Duodenal mucosa (tissue), 2 donors: ENCODE measurements around the gene KCNF1.
A peak's percentile ranks its signal among the peaks of the same experiment; 100 is the strongest.

Experiments
- H3K27ac ChIP-seq: one replicate; pipeline ENCODE4 v1.7.0; 2013; ENCODE audit warnings: low read depth, low read length
- H3K27me3 ChIP-seq, 2 donors: one replicate each; pipeline ENCODE4 v1.7.0; 2013; ENCODE audit warnings: low read length in 2 of 2, control low read depth in 1 of 2; ENCODE audit not compliant: insufficient read depth in 2 of 2, control insufficient read depth in 1 of 2
- H3K36me3 ChIP-seq, 2 donors: one replicate each; pipeline ENCODE4 v1.7.0; 2013; ENCODE audit warnings: low read length in 2 of 2, control low read depth in 1 of 2; ENCODE audit not compliant: insufficient read depth in 2 of 2, control insufficient read depth in 1 of 2
- H3K4me1 ChIP-seq, 2 donors: one replicate each; pipeline ENCODE4 v1.7.0; 2013; ENCODE audit warnings: low read length in 2 of 2, control low read depth in 1 of 2; ENCODE audit not compliant: insufficient read depth in 2 of 2, control insufficient read depth in 1 of 2
- H3K4me3 ChIP-seq, 2 donors: one replicate each; pipeline ENCODE4 v1.7.0; 2013; ENCODE audit warnings: low read length in 2 of 2, low read depth in 1 of 2
- H3K9ac ChIP-seq, 2 donors: one replicate each; pipeline ENCODE4 v1.7.0; 2013; ENCODE audit warnings: low read length in 2 of 2, low read depth in 1 of 2
- H3K9me3 ChIP-seq, 2 donors: one replicate each; pipeline ENCODE4 v1.7.0; 2013; ENCODE audit warnings: low read length in 2 of 2, control low read depth in 1 of 2; ENCODE audit not compliant: control insufficient read depth in 1 of 2

Gene KCNF1

DNA sequence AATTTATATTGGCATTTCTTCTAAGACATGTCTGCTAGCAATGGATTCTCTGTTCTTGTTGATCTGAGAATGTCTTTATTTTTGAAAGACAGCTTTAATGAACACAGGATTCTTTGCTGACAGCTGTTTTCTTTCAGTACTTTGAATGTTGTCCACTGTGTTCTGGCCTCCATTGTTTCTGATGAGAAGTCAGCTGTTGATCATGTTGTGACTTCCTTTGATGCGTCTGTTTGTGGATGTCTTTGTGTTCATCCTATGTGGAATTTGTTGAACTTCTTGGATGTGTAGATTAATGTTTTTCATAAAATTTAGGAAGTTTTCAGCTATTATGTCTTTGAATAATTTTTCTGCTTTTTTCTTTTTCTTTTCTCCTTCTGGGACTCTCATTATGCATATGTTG lies 39.8 kb upstream of the KCNF1 start:
- Histone ChIP-seq H3K9me3 (peaks cover 0 to 5% of the 10 kb centered on the region in 2 donors), H3K27ac (no peak overlapping the region), H3K9ac (no peak overlapping the region), H3K27me3 (peaks cover 0 to 2% of the 10 kb centered on the region in 2 donors), H3K36me3 (no peaks in the 10 kb centered on the region), H3K4me1 (peaks cover 8 to 9% of the 10 kb centered on the region in 2 donors), H3K4me3 (no peak overlapping the region)

DNA sequence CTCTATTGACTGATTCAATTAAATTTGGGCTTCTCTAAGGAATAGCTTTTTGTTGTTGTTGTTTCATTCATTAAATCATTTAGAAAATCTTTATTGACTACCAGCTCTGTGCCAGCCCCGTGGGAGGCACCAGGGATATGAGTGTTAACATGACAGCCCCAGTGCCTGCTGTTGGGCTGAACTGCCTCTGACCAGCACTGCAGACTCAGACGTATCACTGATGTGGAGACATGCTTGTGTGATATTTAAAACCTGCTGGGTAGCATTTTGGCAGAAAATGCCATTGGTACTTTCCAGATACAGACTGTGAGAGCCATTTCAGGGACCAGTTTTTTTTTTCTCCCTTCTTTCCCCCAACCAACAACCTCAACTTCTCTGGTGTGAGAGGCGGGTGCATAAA lies 38.6 kb upstream of the KCNF1 start:
- Histone ChIP-seq H3K27me3 (peaks cover 0 to 2% of the 10 kb centered on the region in 2 donors), H3K36me3 (no peaks in the 10 kb centered on the region), H3K4me1 (peaks cover 17 to 19% of the 10 kb centered on the region in 2 donors), H3K4me3 (no peak overlapping the region), H3K9ac (no peak overlapping the region), H3K9me3 (peaks cover 0 to 5% of the 10 kb centered on the region in 2 donors), H3K27ac (no peak overlapping the region)

DNA sequence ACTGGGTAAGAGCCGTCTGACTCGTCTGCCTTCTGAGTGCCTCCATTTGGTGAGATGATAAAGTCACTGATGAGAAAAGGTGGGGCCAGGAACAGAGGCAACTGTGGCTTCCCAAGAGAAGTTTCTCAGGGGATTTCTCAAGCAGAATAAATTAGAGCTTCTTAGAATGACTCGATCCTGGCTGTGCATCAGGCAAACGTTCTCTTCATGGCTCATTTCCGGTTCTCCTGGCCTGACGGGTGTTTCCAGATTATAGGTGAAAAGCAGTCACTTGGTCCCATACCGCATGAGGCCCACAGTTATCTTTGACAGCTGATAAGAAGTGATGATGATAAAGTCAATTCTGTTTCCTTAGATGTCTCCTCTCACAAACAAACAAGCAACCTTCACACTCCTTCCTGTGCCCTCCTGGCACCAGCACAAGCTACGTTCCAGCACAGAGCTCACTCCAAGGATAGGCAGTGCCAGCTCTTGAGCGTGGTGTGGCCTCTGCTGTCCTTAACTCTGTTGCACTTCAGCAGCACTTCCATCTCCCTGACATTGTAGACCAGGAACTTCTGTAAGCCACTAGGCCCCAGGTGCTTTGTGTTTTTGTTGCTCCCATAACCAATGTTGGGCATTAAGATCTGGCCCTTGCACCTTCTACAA lies 37.8 kb upstream of the KCNF1 start:
- H3K27me3 ChIP-seq: no peaks in the 10 kb centered on the region
- H3K4me3 ChIP-seq: no peak overlapping the region
- H3K4me1 ChIP-seq: peaks cover 19 to 22% of the 10 kb centered on the region in 2 donors
- peaks cover 0 to 5% of the 10 kb centered on the region in 2 donors for H3K9me3 ChIP-seq
- no peak overlapping the region for H3K9ac ChIP-seq
- no peak overlapping the region for H3K27ac ChIP-seq
- H3K36me3 ChIP-seq: no peaks in the 10 kb centered on the region

DNA sequence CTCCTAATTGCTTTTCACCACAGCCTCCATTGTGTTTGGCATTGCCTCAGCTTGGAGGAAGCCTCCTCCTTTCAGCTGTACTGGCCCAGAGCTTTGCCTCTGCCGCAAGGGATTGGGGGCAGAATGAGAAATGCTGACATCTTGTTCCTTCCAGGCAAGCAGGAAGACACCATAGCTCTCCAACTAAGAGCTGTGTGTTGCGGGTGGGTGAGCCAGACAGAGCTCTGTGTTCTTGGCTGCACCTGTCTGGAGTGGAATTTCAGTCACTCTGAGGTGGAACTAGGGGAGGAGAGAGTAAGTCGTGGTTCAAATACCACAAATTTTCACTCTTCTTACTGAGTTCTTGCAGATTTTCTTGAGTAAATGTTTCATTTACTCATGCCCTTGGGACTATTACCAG lies 36.6 kb upstream of the KCNF1 start:
- peaks cover 0 to 5% of the 10 kb centered on the region in 2 donors for H3K9me3 ChIP-seq
- no peaks in the 10 kb centered on the region for H3K36me3 ChIP-seq
- no peak overlapping the region for H3K4me3 ChIP-seq
- H3K27ac ChIP-seq: no peak overlapping the region
- peaks cover 19 to 22% of the 10 kb centered on the region in 2 donors for H3K4me1 ChIP-seq
- no peak overlapping the region for H3K9ac ChIP-seq
- H3K27me3 ChIP-seq: no peaks in the 10 kb centered on the region

DNA sequence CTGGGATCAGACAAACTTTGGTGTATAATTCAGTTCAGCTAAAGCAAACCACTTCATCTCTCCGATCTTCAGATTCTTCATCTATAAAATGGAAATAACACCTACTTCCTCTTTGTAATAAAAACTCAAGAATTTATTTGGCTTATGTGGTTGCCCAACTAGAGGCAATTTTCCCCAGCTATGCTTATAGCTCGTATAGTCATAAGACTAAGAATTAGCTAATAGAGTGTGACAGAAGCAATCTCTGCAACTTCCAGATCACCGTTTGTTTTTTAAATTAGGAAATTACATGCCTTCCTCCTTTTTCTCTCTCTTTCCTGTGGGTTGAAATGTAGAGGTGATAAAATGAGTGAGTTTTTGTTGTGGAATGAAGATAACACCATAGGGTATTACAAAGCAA lies 35.3 kb upstream of the KCNF1 start:
- Histone ChIP-seq H3K9me3 (peaks cover 0 to 5% of the 10 kb centered on the region in 2 donors), H3K36me3 (no peaks in the 10 kb centered on the region), H3K27ac (no peak overlapping the region), H3K9ac (no peak overlapping the region), H3K27me3 (no peaks in the 10 kb centered on the region), H3K4me3 (no peak overlapping the region), H3K4me1 (peaks cover 22 to 24% of the 10 kb centered on the region in 2 donors)

DNA sequence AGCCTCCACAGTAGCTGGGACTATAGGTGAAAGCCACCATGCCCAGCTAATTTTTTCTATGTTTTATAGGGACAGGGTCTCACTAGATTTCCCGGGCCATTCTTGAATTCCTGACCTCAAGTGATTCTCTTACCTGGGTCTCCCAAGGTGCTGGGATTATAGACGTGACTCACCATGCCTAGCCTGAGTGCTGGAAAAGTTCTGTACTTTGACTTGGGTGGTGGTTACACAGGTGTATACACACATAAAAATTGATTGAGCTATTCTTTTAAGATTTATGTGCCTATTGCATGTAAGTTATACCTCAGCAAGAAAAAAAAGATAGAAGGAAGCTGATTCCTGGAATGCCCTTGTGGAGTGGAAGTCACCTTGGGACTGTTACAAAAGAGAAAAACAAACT lies 34.8 kb upstream of the KCNF1 start:
- no peak overlapping the region for H3K4me3 ChIP-seq
- H3K4me1 ChIP-seq: peaks cover 22 to 24% of the 10 kb centered on the region in 2 donors
- H3K27ac ChIP-seq: no peak overlapping the region
- H3K36me3 ChIP-seq: no peaks in the 10 kb centered on the region
- peaks cover 0 to 3% of the 10 kb centered on the region in 2 donors for H3K9me3 ChIP-seq
- H3K9ac ChIP-seq: no peak overlapping the region
- H3K27me3 ChIP-seq: no peaks in the 10 kb centered on the region

DNA sequence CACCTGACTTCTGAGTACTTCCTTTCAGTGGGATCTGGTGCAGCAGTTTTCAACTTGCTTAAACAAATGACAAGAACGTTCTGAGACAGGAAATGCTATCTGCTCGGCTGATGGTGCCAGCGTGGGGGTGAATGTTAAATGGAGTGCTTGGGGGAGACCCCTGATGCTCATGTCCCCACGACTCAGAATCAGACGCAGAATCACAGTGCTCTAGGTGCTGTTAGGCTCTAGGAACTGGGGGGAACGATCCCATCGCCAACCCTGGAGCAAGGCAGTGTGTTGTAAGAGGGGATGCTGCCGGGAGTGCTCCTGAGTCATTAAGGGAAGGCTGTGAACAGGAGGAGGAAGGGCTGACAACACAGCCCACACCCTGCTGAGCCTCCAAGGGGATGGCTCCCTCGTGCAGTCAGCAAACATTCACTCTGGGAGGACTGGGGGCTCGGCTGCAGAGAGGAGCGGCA lies 34.1 kb upstream of the KCNF1 start:
- peak overlapping the region; percentile 55 for H3K27ac ChIP-seq
- H3K4me3 ChIP-seq: no peak overlapping the region
- no peak overlapping the region for H3K9ac ChIP-seq
- no peaks in the 10 kb centered on the region for H3K36me3 ChIP-seq
- H3K9me3 ChIP-seq: no peaks in the 10 kb centered on the region
- H3K27me3 ChIP-seq: no peaks in the 10 kb centered on the region
- H3K4me1 ChIP-seq: peaks cover 22 to 25% of the 10 kb centered on the region in 2 donors

DNA sequence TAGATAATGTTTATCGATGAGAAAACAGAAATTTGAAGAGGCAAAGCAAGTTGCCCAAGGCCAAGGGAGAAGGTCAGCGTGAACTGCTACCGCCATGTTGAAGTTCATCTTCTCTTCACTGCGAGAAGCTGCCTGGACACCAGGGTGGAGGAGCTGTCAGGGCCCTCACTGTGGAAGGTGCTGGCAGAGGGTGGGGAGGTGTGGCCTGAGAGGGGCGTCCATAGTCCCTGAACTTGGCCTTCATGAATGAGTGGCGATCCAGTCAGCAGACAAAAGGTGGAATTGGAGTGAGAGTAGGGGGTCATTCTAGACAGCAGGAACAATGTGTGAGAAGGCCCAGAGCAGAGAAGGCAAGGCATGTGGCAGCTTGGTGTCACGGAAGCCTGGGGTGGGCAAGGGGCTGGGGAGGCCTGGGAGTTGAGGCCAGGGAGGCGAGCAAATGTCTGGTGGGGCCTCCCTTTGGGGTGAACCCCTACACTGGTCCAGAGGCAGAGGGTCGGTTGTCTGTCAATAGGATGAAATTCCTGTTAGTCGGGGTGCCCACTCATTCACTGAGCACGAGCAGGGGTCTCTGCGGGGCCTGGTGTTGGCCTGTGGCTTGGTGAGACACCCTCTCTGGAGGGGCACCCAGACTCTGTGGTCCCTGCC lies 33.3 kb upstream of the KCNF1 start:
- H3K27ac ChIP-seq: no peak overlapping the region

DNA sequence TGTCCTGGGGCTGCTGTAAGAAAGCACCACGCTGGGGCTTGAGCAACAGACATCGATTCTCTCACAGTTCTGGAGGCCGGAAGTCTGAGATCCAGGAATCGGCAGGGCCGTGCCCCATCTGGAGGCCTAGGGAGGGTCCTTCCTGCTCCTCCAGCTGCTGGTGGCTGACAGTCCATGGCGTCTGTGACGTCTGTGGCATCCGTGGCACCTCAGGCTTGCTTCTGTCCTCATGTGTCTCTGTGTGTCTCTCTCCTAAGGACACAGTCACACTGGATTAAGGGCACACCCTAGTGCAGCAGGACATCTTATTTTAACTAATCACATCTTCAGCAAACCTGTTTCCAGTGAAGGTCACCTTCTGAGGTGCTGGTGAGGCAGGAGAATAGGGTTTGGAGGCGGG lies 32.6 kb upstream of the KCNF1 start:
- no peaks in the 10 kb centered on the region for H3K36me3 ChIP-seq
- H3K9ac ChIP-seq: no peak overlapping the region
- no peak overlapping the region for H3K27ac ChIP-seq
- no peaks in the 10 kb centered on the region for H3K9me3 ChIP-seq
- H3K27me3 ChIP-seq: no peaks in the 10 kb centered on the region
- H3K4me1 ChIP-seq: peaks cover 32 to 35% of the 10 kb centered on the region in 2 donors
- no peak overlapping the region for H3K4me3 ChIP-seq

More for the DNA sequence above, 33.3 kb upstream of the KCNF1 start:
- Histone ChIP-seq H3K36me3 (no peaks in the 10 kb centered on the region), H3K9me3 (no peaks in the 10 kb centered on the region), H3K9ac (no peak overlapping the region), H3K27me3 (no peaks in the 10 kb centered on the region), H3K4me3 (no peak overlapping the region), H3K4me1 (peaks cover 29 to 31% of the 10 kb centered on the region in 2 donors)
